Measurements from ENCODE around the gene ELOVL2.

- TF ChIP-seq POLR2AphosphoS5 (IDR thresholded peaks at IDR 0.05) (no peak), CTCF (IDR thresholded peaks at IDR 0.05) (no peak), POLR2A (IDR thresholded peaks at IDR 0.05) (no peak)
These were observed 82.3 kb downstream of the ELOVL2 start for GRCh38 chr6:10961837-10962236.
